IgD-negative memory B cell (primary cell): ENCODE data around the gene HSFX3. TPM values are rescaled to one million over a fixed set of nuclear protein-coding genes. Genes with fewer than 3 reads are reported as not detected.
"Not testable (repeated sequence)": the region's sequence is repeated elsewhere in the genome, so short reads cannot be mapped to it uniquely, and the experiment has no call there.

Experiments
- H3K27ac Mint-ChIP-seq, 3 donors: one replicate each; pipeline ENCODE4 v1.8.0; 2020 to 2022; ENCODE audit warnings: mild to moderate bottlenecking in 3 of 3, mixed read lengths in 3 of 3, moderate library complexity in 1 of 3
- H3K27me3 Mint-ChIP-seq: one replicate; pipeline ENCODE4 v1.8.0; 2021; ENCODE audit warnings: mixed read lengths
- H3K36me3 Mint-ChIP-seq: one replicate; pipeline ENCODE4 v1.8.0; 2020; ENCODE audit warnings: mild to moderate bottlenecking, mixed read lengths
- H3K4me1 Mint-ChIP-seq, 3 donors: one replicate each; pipeline ENCODE4 v1.8.0; 2020 to 2022; ENCODE audit warnings: mixed read lengths in 3 of 3, mild to moderate bottlenecking in 1 of 3
- H3K4me3 Mint-ChIP-seq, 4 donors: one replicate each; pipeline ENCODE4 v1.8.0; 2020 to 2022; ENCODE audit warnings: mild to moderate bottlenecking in 4 of 4, mixed read lengths in 4 of 4, moderate library complexity in 3 of 4
- H3K9me3 Mint-ChIP-seq, 3 donors: one replicate each; pipeline ENCODE4 v1.8.0; 2020 to 2021; ENCODE audit warnings: mixed read lengths in 3 of 3, mild to moderate bottlenecking in 1 of 3
- polyA plus RNA-seq: library from polyadenylated mRNA; unstranded; fragments of 300-500 nt; fragmentation: Illumina TruSeq; gene quantifications from one replicate; pipeline ENCODE4 v1.2.3, GENCODE V29; 2021

Gene HSFX3
- polyA plus RNA-seq, 1 donor from 2014 or later = not detected

DNA sequence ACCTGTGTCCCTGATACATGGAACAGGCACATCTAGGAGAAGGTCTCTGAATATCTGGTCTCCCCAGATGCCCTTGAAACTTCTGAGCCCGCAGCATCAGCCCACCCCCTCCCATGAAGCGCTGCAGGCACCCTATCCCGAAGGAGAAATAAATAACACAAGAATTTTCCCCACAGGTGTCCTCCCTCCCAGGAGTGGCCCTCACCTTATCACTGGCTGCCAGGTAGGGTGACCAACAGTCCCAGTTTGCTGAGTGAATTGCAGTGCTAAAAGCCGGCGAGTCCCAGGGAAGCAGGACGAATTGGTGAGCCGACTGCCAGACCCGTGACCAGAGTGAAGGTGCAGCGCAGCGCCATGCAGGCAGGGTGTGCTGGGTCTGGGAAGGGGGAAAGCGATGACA is 15.7 kb downstream of the HSFX3 start:
- not testable (repeated sequence) for H3K27me3 Mint-ChIP-seq, H3K27ac Mint-ChIP-seq, H3K9me3 Mint-ChIP-seq, H3K36me3 Mint-ChIP-seq, H3K4me1 Mint-ChIP-seq, H3K4me3 Mint-ChIP-seq

GRCh38 chrX:149532868-149533267 is 16.9 kb downstream of the HSFX3 start:
- H3K27ac Mint-ChIP-seq, H3K4me3 Mint-ChIP-seq, H3K27me3 Mint-ChIP-seq, H3K4me1 Mint-ChIP-seq, H3K9me3 Mint-ChIP-seq, H3K36me3 Mint-ChIP-seq: not testable (repeated sequence)

GRCh38 chrX:149531599-149531998 is 18.1 kb downstream of the HSFX3 start:
- peaks cover 0 to 10% (median 3%) of the 10 kb centered on the region in 3 donors for H3K4me1 Mint-ChIP-seq
- peak overlapping the region in 1 of 3 donors; percentile 26 for H3K27ac Mint-ChIP-seq
- H3K9me3 Mint-ChIP-seq = no peaks in the 10 kb centered on the region
- H3K27me3 Mint-ChIP-seq = peaks cover 2% of the 10 kb centered on the region
- H3K36me3 Mint-ChIP-seq = peaks cover 2% of the 10 kb centered on the region
- H3K4me3 Mint-ChIP-seq = no peak overlapping the region

DNA sequence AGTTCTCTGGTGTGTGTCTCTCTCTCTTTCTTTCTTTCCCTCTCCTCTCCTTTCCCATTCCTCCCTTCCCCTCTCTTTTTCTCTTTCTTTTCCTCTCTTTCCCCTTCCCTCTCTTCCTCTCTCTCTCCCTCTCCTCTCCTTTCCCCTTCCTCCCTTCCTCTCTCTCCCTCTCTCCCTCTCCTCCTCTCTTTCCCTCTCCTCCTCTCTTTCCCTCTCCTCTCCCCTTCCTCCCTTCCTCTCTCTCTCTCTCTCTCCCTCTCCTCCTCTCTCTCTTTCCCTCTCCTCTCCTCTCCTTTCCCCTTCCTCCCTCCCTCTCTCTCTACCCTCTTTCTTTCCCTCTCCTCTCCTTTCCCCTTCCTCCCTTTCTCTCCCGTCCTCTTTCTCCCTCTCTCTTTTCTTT is 21.3 kb downstream of the HSFX3 start:
- no peaks in the 10 kb centered on the region for H3K27me3 Mint-ChIP-seq
- peaks cover 2% of the 10 kb centered on the region for H3K36me3 Mint-ChIP-seq
- no peaks in the 10 kb centered on the region for H3K9me3 Mint-ChIP-seq
- no peak overlapping the region for H3K27ac Mint-ChIP-seq
- no peak overlapping the region for H3K4me3 Mint-ChIP-seq
- peaks cover 0 to 10% (median 4%) of the 10 kb centered on the region in 3 donors for H3K4me1 Mint-ChIP-seq

DNA sequence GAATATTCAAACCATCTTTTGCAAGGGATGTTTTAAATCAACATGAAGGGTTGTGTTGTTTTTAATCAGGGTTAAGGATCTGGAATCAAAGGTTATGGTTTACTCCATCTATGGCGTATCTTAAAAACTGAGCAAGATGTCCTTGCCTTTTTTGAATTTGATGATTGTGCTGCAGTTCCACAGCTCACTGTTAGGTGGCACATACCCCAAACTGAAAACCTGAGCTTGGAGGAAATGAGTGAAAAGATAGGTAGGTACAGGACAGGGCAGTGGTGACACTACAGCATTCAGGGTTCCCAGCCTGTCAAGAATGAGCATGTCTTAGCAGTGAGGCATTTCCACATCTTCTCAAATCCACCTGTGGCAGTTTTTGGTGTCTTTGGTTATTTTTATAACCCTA is 22.0 kb downstream of the HSFX3 start:
- Mint-ChIP-seq H3K36me3 (peaks cover 2% of the 10 kb centered on the region), H3K27me3 (no peaks in the 10 kb centered on the region), H3K9me3 (no peaks in the 10 kb centered on the region), H3K27ac (peak overlapping the region in 2 of 3 donors; percentile 57 to 89), H3K4me3 (peak overlapping the region in 2 of 4 donors; percentile 27 to 38), H3K4me1 (peaks cover 0 to 10% (median 4%) of the 10 kb centered on the region in 3 donors)

GRCh38 chrX:149526318-149527033 is 23.2 kb downstream of the HSFX3 start:
- not testable (repeated sequence) for H3K9me3 Mint-ChIP-seq, H3K4me3 Mint-ChIP-seq, H3K36me3 Mint-ChIP-seq, H3K27me3 Mint-ChIP-seq, H3K4me1 Mint-ChIP-seq
- peak overlapping the region; percentile 81 to 93 (median 93) for H3K27ac Mint-ChIP-seq

DNA sequence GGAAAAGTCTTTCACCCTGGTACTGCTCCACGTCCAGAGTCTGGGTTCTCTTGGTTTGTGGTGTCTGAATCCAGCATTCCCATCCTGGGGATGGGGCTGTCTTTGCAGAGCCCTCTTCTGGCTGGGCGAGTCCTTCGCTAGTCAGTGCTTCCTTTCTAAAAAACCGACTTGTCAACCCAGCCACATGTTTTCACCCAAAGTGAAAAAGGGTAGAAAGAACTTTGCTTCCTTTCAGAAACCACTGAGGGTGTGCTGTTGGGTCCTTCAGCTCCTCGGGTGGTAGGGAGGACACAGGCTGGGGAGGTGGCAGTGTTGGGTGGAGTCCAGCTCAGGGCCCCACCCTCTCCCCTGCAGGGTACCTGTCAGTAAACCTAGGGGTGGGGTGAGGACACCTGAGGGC is 23.8 kb downstream of the HSFX3 start:
- H3K36me3 Mint-ChIP-seq, H3K4me1 Mint-ChIP-seq, H3K27me3 Mint-ChIP-seq, H3K9me3 Mint-ChIP-seq: not testable (repeated sequence)
- peak overlapping the region; percentile 81 to 93 (median 93) for H3K27ac Mint-ChIP-seq
- H3K4me3 Mint-ChIP-seq = peak overlapping the region in 3 of 4 donors; percentile 51 to 68 (median 58)

GRCh38 chrX:149525389-149525788 is 24.3 kb downstream of the HSFX3 start:
- not testable (repeated sequence) for H3K36me3 Mint-ChIP-seq, H3K27me3 Mint-ChIP-seq, H3K9me3 Mint-ChIP-seq, H3K4me1 Mint-ChIP-seq
- H3K27ac Mint-ChIP-seq = peak overlapping the region; percentile 81 to 93 (median 93)
- peak overlapping the region in 2 of 4 donors; percentile 32 to 58 for H3K4me3 Mint-ChIP-seq

GRCh38 chrX:149522916-149523315 is 26.8 kb downstream of the HSFX3 start:
- H3K4me1 Mint-ChIP-seq = peaks cover 0 to 5% (median 4%) of the 10 kb centered on the region in 3 donors
- H3K27me3 Mint-ChIP-seq = no peaks in the 10 kb centered on the region
- peak overlapping the region in 2 of 3 donors; percentile 12 to 33 for H3K27ac Mint-ChIP-seq
- H3K9me3 Mint-ChIP-seq = no peaks in the 10 kb centered on the region
- H3K4me3 Mint-ChIP-seq = no peak overlapping the region
- H3K36me3 Mint-ChIP-seq = no peaks in the 10 kb centered on the region

- Mint-ChIP-seq H3K9me3 (peaks cover 0 to 2% (median 0%) of the 10 kb centered on the region in 3 donors), H3K27me3 (no peaks in the 10 kb centered on the region), H3K27ac (peak overlapping the region in 1 of 3 donors; percentile 34), H3K36me3 (no peaks in the 10 kb centered on the region), H3K4me3 (no peak overlapping the region), H3K4me1 (peaks cover 0 to 2% (median 0%) of the 10 kb centered on the region in 3 donors)
Measured at GRCh38 chrX:149521438-149521837, 28.3 kb downstream of the HSFX3 start.

- not testable (repeated sequence) for H3K27ac Mint-ChIP-seq, H3K4me1 Mint-ChIP-seq, H3K4me3 Mint-ChIP-seq, H3K9me3 Mint-ChIP-seq, H3K27me3 Mint-ChIP-seq, H3K36me3 Mint-ChIP-seq
Measured at GRCh38 chrX:149520636-149521277, 29.0 kb downstream of the HSFX3 start.

GRCh38 chrX:149518236-149518635 is 31.5 kb downstream of the HSFX3 start:
- peaks cover 0 to 3% (median 0%) of the 10 kb centered on the region in 3 donors for H3K4me1 Mint-ChIP-seq

DNA sequence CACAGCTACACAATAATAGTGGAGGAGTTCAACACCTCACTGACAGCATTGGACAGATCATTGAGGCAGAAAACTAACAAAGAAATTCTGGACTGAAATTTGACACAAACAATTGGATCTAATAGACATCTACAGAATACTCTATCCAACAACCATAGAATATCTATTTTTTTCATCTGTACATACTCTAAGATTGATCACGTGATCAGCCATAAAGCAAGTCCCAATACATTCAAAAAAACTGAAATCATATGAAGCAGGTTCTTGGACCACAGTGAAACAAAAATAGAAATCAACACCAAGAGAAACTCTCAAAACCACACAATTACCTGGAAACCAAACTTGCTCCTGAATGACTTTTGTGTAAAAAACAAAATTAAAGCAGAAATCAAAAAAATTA is 32.4 kb downstream of the HSFX3 start:
- Mint-ChIP-seq H3K36me3 (no peaks in the 10 kb centered on the region), H3K4me1 (peaks cover 0 to 3% (median 0%) of the 10 kb centered on the region in 3 donors), H3K9me3 (peaks cover 0 to 2% (median 0%) of the 10 kb centered on the region in 3 donors), H3K27me3 (no peaks in the 10 kb centered on the region), H3K27ac (no peak overlapping the region), H3K4me3 (no peak overlapping the region)

More at GRCh38 chrX:149518236-149518635, 31.5 kb downstream of the HSFX3 start:
- H3K9me3 Mint-ChIP-seq = peaks cover 0 to 2% (median 0%) of the 10 kb centered on the region in 3 donors
- no peak overlapping the region for H3K4me3 Mint-ChIP-seq
- no peaks in the 10 kb centered on the region for H3K27me3 Mint-ChIP-seq
- H3K36me3 Mint-ChIP-seq = no peaks in the 10 kb centered on the region
- H3K27ac Mint-ChIP-seq = no peak overlapping the region

GRCh38 chrX:149516604-149517003 is 33.1 kb downstream of the HSFX3 start:
- H3K4me1 Mint-ChIP-seq = peaks cover 0 to 3% (median 0%) of the 10 kb centered on the region in 3 donors
- H3K27ac Mint-ChIP-seq = no peak overlapping the region
- H3K36me3 Mint-ChIP-seq = no peaks in the 10 kb centered on the region
- H3K9me3 Mint-ChIP-seq = peaks cover 0 to 2% (median 0%) of the 10 kb centered on the region in 3 donors
- H3K27me3 Mint-ChIP-seq = no peaks in the 10 kb centered on the region
- no peak overlapping the region for H3K4me3 Mint-ChIP-seq

DNA sequence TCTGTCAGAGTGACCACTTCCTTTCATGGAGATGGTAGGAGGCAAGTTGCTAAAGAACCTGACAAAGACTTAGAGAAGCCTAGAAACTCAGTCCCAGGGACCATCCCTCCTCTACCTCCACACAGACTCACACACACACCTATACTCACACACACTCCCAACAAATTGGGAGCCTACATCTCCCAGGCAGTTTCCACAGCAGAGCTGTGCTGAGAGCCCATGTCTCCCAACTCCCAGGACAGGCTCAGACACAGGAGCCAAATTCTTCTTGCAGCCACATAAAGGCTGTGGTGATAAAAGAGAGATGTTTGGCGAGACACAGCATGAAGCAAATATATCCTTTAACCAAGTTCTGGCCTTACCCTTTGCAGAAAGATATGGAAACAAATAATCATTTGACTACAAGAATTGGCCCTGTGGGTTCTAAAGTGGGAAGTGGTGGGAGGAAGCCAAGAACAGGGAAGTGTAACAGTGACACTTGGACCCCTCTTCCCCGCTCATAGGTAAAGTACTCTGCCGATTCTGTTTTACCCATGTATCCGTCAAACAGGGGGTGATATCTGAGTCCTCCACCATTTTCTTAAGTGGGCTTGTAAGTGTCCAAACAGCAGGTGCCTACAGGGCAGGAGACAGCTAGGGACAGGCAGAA is 33.6 kb downstream of the HSFX3 start:
- H3K27ac Mint-ChIP-seq = no peak overlapping the region
- no peak overlapping the region for H3K4me3 Mint-ChIP-seq
- peaks cover 0 to 3% (median 0%) of the 10 kb centered on the region in 3 donors for H3K4me1 Mint-ChIP-seq
- no peaks in the 10 kb centered on the region for H3K27me3 Mint-ChIP-seq
- H3K36me3 Mint-ChIP-seq = no peaks in the 10 kb centered on the region
- peaks cover 0 to 2% (median 0%) of the 10 kb centered on the region in 3 donors for H3K9me3 Mint-ChIP-seq
